ENCODE results near the gene TMEM244.

- no peak for TF ChIP-seq CTCF (IDR thresholded peaks at IDR 0.05)
- TF ChIP-seq POLR2A (IDR thresholded peaks at IDR 0.05), result no peak
These were observed 70.3 kb downstream of the TMEM244 start for GRCh38 chr6:129790785-129791184.

All from heart left ventricle (tissue), 13 donors.